HG03097 (cell line): ENCODE results near the gene UNC79.
"Not testable (repeated sequence)": the region's sequence is repeated elsewhere in the genome, so short reads cannot be mapped to it uniquely, and the experiment has no call there.

Source experiments
- ATAC-seq: cut with Tn5 transposase; IDR thresholded peaks from one replicate; pipeline ENCODE4 v1.9.1; 2021; ENCODE audit not compliant: unreplicated experiment, low FRiP score

UNC79 gene

DNA sequence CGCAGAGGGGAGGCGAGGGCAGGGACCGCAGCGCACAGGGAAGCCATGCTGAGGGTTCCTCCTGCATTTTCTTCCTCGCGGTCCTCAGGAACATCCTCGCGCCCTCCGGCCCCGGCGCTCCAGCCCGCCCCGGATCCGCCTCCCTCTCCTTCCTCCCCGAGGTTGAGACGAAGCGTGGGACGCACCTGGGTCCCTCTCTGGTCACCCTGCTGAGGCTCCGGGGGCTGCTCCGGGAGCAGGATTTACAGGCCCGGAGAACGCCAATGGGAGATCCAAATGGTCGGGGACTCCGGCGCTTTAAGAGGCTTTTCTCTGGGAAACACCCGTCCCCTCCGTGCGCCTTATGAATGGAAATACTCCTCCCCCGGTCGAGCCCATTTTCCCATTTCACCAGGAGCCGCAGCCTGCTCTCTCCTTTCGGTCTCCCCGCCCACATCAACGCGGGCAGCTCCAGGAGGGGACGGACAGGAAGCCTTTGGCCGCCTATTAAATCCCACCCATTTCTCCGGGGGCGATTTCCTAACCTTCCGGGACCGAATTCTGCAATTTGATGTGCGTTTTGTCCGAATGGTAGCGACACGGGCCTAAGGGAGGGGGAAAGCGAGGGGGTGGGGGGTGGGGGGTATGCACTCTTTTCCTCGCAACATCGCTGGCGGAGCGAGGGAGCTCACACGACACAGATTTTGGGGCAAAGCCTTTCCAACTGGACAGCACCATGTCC lies at the start of gene UNC79:
Gene UNC79 (plus strand): TSS at position 625 of the 721 bp plus-strand sequence. CDS start 91 bp downstream, at position 716.
- ATAC-seq, result no peak

DNA sequence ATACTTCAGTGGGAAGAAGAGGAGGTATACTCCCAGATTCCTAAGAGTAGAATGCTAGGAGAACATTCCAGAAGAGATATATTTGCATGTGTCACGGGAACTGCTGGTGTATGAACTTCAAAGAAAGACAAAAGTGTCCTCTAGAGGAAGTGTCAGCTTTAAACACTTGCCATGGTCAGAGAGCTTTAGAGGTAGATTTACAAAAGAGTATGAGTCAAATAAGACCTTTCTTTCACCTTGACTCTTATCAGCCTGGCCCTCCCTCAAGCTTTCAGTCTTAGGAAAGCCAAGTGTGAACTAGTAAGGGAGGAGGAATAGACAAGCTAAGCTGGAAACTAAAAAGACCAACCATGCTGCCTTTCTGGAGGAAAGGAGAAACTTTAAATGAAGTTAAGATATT lies 49.1 kb upstream of the UNC79 start:
- no peak for ATAC-seq

DNA sequence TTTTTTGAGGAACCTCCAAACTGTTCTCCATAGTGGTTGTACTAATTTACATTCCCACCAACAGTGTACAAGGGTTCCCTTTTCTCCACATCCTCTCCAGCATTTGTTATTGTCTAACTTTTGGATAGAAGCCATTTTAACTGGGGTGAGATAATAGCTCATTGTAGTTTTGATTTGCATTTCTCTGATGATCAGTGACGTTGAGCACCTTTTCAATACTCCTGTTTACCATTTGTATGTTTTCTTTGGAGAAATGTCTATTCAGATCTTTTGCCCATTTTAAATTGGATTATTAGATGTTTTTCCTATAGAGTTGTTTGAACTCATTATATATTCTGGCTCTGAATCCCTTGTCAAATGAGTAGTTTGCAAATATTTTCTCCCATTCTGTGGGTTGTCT lies 46.5 kb upstream of the UNC79 start:
- not testable (repeated sequence) for ATAC-seq

DNA sequence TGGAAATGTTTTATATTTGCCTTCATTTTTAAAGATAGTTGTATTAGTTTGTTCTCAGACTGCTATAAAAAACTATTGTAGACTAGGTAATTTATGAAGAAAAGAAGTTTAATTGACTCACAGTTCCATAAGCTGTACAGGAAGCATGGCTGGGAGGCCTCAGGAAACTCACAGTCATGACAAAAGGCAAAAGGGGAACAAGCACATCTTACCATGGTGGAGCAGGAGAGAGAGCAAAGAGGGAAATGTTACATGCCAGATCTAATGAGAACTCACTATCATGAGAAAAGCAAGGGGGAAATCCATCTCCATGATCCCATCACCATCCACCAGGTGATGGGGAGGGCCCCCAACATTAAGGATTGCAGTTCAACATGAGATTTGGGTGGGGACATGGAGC lies 35.5 kb upstream of the UNC79 start:
- no peak for ATAC-seq

DNA sequence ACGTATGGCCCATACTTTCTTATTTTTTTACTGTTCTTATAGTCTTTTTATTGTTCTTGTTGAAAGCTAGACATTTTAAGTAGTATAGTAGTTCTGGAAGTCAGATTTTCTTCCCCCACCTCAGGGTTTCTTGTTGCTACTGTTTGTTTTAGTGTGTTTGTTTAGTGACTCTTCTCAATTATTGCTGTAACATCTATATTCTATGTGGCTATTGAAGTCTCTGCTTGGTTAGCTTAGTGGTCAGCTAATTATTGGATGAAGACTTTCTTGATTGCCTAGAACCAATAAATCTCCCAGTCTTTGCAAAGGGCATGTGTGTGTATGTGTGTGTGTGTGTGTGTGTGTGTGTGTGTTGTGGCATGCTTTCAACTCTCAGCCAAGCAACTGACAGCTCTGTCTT lies 34.3 kb upstream of the UNC79 start:
- no peak for ATAC-seq

DNA sequence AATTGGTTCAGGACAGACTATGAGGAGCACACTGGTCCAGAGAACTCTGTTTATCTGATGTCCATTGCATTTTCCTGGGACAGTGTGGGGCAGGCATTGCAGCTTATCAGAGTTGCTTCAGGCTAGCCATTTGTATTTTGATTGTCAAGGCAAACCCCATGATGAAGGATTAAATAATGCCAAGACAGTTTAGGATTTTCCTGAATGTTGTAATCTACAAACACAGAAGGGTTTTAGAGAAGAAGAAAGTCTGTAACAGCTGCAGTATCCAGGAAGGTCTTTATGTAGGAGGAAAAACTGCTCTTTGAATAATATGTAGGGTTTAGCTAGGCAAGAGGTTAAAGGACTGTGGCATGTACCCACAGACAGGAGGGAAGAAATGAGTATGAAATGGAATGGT lies 32.2 kb upstream of the UNC79 start:
- ATAC-seq, result no peak

DNA sequence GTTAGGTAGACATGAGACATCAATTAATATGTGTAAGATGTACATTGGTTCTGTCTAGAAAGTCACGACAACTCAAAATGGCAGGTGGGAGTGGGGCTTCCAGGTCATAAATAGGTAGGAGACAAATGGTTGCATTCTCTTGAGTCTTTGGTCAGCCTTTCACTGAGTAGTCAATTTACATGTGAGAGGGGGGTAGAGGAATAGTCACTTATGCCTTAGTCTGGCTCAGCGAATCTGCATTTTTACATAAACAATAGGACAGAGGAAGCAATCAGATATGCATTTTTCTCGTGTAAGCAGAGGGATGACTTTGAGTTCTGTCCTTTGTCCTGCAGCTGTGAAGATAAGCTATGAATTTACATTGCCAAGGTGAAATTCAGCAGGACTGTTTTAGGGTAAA lies 27.8 kb upstream of the UNC79 start:
- no peak for ATAC-seq

DNA sequence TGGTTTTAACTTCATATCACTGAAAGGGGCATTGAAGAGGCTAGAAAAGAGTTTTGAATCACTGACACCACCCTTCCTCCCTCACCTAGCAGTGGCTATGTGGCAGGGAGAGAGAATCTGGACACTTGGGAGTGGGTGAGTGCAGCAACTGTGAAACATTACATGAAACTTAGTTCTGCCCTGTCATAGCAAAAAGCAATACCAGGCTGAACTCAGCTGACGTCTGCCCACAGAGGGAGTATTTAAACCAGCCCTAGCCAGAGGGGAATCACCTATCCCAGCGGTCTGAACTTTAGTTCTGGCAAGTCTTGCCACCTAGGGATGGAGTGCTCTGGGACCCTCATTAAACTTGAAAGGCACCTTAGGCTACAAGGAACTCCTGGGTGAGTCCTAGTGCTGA lies 20.7 kb upstream of the UNC79 start:
- no peak for ATAC-seq

DNA sequence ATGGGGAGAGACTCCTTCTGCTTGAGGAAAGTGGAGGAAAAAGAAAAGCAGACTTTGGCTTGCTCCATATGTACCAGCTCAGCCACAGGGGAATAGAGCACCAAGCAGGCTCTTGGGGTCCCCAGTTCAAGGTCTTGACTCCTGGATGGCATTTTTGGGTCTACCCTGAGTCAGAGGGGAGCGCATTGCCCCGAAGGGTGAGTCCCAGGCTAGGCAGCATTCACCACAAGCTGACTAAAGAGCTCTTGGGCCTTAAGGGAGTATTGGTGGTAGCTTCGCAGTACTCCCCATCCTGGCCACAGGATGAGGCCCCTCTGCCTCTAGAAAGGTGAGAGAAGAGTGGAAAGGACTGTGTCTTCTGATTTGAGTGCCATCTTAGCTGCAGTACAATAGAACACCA lies 19.8 kb upstream of the UNC79 start:
- no peak for ATAC-seq

DNA sequence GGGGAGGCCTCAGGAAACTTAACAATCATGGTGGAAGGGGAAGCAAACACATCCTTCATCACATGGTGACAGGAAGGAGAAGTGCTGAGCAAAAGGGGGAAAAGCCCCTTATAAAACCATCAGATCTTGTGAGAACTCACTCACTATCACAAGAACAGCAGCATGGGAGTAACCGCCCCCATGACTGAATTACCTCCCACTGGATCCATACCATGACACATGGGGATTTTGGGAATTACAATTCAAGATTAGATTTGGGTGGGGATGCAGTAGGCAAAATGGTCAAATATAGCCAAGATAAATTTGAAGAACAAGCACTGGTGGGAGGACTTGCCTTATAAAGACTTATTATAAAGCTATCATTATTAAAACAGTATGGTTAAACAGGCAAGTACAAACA lies 5.6 kb upstream of the UNC79 start:
- ATAC-seq, result not testable (repeated sequence)

DNA sequence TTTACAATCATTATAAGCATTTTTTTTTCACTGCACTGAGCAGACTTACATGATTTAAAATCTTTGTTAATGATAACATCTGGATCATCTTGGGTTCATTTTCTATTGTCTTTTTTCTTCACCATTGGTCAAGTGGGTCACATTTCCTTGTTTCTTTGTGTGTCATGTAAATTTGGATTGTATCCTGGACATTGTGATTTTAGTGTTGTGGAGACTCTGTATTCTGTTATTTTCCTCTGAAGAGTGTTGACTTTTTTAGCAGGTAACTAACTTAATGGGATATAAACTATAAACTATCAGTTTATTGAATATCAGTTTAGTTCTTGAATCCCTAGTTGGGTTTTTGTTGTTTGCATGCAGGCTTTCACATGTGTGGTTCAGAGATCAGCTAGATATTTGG lies 4.0 kb upstream of the UNC79 start:
- ATAC-seq, result no peak

DNA sequence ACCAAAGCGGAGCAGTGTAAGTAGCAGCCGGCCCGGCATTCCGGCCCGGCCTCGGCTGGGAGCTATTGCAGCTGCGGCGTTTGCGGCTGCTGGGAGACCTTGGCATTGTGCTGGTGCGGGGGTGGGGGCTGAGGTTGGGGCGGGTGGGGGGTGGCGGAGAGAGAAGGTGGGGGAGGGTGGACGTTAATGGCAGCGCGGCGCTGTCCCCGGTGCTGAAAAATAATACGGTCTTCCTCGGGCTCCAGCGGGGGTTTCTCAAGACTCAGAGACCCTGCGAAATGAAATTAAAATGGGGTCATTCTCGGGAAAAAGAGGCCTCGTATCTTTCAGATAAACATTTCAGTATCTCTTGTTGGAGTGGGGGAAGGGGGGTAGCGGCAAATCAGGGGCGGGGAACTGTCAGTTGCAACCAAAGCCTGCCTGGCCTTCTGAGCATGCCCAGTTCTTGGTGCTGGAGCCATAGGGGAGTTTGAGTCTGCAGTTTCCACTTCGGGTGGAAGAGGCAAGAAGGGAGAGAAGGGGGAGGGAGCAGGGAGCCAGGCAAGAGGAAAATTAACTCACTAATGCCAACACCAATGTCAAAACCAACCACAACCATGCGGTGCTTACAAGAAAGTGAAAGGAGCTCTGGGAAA lies 414 bp downstream of the UNC79 start:
- ATAC-seq, result no peak

DNA sequence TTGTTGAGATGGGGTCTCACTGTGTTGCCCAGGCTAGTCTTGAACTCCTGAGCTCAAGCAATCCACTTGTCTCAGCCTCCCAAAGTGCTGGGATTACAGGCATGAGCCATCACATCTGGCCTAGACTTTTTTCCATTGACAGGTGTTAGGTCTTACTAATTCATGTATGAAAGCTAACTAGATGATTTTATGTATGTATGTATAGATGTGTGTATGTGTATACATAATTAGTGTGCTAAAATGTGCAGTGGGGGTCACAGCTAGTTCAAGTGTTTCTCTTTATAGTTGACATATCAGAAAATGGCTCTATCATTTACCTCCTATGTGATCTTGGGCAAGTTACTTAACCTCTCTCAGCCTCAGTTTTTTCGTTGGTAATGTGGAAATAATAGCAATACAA lies 23.5 kb downstream of the UNC79 start:
- ATAC-seq, result no peak

DNA sequence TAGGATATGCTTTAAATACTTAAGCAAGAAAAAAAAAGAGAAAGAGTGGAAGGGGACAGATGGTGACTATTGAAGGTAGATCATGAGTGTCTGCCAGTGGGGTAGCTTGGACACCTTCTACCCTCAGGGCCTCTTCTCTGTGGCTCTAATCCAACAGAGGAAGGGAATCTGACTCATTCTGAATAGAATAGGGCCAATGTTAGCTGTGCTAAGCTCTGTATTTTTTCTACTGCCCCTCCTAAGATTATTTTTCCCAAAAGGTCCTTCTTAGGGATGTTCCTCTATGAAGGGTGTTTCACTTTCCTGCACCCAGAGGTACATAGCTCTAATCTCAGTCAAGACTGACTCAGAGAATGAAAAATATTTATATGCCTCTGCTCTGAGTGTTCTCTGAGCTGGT lies 25.6 kb downstream of the UNC79 start:
- ATAC-seq, result no peak

DNA sequence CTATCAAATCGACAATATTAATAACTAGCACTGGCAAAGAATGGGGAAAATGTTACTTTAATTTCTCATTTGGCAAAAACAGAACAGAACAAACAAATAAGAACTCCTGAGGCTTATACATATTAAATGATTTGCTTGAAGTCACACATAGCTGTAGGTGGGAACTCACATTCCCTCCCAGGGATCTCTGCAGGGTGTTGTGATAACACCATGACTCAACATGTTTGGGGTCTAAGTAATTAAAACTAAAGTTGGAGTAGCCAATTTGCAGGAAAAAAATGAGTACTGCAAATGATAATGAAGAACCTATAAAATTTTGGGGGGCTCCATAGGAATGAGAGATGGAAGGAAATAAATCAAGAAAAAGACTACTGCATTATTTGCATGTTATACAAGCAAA lies 27.5 kb downstream of the UNC79 start:
- no peak for ATAC-seq

DNA sequence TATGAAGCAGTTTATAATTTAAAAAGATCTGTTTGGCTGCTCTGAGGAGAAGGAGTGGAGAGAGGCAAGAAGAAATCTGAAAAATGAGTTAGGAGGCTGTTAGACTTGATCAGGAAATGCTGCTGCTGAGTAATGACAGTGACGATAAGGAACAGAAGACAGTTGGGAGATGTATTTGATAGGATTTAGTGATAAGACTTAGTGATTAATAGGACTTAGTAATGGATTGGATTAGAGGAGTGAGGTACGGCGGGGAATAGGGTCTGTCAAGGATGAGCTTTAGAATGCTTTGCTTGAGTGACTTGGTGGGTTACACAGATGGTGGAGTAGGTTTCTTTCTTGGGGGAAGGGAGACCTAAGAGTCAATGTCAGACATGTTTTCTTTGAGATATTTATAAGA lies 31.7 kb downstream of the UNC79 start:
- no peak for ATAC-seq

DNA sequence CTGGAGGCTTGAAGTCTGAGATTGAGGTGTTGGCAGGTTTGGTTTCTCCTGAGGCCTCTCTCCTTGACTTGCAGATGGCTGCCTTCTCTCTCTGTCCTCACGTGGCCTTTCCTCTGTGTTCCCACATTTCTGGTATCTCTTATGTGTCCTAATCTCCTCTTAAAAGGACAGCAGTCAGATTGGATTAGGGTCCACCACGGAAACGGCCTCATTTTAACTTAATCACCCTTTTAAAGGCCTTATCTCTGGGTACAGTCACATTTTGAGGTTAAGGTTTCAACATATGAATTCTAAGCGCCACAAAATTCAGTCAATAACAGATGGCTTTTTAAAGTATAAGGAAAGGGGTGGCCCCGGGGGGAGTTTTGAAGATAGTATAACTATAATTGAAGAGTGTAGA lies 33.5 kb downstream of the UNC79 start:
- no peak for ATAC-seq

DNA sequence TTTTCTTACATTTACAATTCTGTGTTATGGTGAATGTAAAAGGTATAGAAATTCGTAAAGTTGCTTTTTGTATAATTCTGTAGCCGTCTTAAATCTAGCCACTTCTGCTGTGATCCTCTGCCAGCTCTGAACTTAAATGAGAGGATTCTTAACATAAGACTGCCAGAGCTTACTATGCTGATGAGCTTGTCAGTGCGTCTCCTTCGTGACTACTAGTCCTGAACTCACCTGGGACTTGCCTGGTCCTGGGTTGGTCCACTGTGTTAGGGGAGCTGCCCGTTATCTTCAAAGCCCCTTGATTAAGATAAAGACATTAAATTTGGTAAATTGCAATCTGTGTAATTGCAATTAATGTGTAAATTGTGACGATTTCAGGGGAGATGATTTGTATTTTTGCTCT lies 44.7 kb downstream of the UNC79 start:
- ATAC-seq, result no peak

DNA sequence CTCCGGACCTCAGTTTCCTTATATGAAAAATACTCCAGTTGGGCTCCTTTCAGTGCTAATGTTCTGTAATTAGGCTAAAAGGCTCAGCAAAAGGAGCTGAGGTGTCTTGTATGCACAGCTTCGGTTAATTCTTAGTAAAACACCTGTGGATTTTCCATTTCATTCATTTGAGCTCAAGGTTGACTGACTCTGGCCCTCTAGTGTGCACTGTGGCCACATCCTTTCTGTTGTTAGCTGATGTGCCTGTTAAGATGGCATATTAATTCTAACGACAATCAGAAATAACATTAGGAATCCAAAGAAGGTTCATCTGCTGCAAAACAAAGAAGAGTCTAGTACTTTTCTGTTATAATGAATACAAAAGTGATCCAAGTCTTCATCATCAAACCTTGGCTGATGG lies 45.6 kb downstream of the UNC79 start:
- no peak for ATAC-seq

DNA sequence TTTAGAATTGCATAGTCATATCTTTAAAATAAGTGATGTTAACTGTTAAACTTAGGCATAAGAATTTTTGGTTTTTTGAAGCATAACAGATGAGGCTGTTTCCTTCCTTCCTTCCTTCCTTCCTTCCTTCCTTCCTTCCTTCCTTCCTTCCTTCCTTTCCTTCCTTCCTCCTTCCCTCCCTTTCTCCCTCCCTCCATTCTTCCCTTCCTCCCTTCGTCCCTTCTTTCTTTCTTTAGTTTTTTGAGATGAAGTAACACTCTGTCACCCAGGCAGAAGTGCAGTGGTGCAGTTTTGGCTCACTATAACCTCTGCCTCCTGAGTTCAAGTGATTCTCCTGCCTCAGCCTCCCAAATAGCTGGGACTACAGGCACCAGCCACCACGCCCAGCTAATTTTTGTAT lies 48.3 kb downstream of the UNC79 start:
- not testable (repeated sequence) for ATAC-seq

DNA sequence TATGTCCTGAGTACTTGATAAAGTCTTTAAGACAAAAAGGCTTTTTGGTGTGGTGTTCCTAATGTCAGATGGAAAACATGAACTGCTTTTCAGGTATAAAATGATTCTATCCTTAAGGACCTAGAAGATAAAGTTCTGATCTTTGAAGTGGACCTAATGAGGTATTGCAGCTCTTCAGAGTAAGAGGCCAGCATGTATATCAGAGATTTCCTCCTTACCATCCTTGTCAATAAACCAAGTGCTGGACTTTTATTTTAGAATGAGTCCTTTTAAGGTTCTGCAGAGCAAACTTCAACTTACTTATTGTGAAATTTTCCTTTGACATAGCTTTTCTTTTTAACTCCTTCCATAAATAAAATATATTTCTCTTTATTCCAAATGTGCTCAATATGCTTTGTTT lies 50.1 kb downstream of the UNC79 start:
- ATAC-seq, result no peak

DNA sequence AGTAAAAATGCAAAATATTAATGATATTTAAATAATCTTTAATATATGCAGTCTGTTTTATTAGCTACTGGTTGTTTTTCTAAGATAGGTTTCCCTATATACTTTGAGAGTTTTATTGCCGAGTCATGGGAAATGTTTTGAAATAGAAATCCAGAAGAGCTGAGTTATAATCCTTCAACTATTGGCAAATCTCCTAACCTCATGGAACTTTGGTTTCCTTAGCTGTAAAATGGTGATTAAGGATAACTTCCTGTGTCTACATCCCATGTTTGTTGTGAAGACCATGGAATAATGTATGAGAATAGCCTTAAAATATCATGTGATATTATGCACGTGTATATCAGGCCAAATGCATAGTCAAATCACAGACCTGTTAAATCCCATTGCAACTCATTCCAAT lies 51.0 kb downstream of the UNC79 start:
- no peak for ATAC-seq

DNA sequence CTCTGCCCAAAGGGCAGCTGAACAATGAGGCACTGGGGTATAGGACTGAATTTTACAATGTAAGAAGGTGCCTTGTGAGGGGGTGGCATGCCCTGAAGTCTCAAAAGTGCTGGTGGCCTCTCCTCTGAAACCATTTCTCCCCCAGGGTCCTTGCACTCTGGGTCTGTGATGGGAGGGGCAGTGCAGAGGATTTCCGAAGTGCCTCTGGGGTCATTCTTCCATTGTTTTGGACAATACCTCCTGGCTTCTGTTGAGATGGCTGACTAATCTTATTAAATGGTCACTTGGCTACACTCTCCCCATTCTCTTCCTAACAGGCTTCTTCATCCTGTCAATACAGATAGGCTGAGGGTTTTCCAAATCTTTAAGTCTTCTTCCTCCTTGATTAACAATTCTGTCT lies 59.3 kb downstream of the UNC79 start:
- no peak for ATAC-seq
